ENCODE measurements around the gene KRT79. TPM values are rescaled to one million over a fixed set of nuclear protein-coding genes. Genes with fewer than 3 reads are reported as not detected.
A peak's percentile ranks its signal among the peaks of the same experiment; 100 is the strongest.
"Not testable (repeated sequence)": the region's sequence is repeated elsewhere in the genome, so short reads cannot be mapped to it uniquely, and the experiment has no call there.

Gene KRT79
- total RNA-seq, 1 experiment from 2014 or later: not detected

- DNase-seq (ENCODE audit: low spot score): no peak
Observed at GRCh38 chr12:52806821-52807543, 27.1 kb downstream of the KRT79 start.

DNA sequence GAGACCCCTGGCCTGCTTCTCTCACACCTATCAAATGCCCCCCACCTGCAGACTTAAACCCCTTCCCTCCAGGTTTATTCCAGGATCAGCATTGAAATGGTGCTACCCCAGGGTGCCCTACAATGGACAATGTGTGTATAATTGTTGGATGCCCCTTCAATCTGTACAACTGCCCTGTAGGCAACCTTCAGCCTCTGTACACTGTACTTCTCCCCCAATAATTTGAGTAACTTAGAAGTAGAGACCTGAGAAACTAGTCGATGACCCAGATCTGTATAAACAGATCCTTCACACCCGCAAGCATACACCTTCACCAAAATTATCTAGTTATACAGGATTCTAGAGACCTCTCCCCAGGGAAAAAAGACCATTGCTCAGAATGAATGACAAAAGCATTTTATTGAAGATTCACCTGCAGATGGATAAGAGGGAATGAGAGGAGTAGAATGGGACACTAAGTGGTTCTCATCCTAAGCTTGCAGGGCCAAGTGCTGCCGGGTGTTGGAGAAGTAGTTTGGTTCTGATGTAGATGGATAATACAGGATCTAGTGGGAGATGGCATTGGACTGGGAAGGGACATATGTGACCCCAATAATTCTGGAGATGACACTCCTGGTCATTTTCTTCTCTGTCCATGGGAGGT, 27.8 kb downstream of the KRT79 start:
- DNase-seq (ENCODE audit: low spot score): no peak

GRCh38 chr12:52805739-52806138, 28.4 kb downstream of the KRT79 start:
- DNase-seq (ENCODE audit: low spot score): no peak

DNA sequence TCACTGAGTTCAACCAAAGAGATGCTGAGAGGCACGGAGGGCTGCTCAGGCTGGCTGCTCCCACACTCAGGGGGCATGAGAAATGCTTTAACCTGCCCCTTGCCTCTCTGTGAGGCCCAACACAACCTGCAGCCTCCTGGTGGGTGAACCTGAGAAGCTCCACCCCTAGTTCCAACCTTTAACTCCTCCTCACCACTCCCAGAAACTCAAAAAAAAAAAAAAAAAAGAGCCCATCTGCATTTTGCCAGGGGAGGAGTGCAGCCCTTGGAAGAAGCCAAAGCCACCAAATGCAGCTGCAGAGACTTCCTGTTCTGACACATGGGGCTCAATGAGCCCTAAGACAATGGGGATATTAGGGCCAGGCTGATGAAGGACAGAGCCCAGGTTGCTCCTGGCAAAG, 29.1 kb downstream of the KRT79 start:
- DNase-seq (ENCODE audit: low spot score): no peak

DNA sequence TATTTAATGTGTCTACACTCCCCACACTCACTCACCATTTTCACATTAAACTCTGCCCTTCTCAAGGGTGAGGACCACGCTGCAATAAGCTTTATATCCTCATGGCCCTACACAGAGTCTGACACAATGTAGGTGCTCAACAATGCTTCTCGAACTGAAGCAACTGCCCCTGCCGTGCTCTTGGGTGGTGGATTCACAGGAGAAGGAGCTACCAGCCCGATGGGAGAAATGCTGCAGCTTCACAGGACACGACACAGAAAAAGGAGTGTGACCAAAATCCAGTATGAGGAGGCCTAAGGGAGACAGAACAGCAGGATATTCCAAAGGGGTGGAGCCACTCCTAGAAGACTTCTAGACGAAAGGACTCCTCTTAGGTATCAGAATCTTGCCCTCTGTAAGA, 31.7 kb downstream of the KRT79 start:
- DNase-seq (ENCODE audit: low spot score): no peak

- DNase-seq (ENCODE audit: low spot score): no peak
Observed at GRCh38 chr12:52801773-52802172, 32.3 kb downstream of the KRT79 start.

DNA sequence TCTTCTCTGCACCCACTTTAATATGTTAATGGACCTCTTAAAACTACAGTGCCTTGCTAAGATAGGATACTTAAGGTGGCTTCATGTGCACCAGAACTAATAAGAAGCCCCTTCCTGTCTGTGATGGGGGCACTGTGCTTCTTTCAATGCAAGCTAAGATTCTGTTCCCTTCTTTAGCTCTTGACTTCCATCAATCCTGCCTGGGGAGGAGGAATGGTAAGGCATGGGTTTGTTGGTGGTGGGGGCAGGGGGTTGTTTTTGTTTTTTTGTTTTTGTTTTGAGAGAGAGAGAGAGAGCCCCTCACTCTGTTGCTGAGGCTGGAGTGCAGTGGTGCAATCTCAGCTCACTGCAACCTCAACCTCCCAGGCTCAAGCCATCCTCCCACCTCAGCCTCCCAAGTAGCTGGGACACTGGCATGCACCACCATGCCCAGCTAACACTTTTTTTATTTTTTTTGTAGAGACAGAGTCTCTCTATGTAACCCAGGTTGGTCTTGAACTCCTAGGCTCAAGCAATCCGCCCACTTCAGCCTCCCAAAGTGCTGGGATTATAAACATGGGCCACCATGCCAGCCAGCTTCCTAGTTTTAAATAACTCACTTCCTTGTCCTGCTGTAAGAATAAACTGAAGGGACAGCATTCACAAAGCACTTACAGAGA, 33.7 kb downstream of the KRT79 start:
- no peak for DNase-seq (ENCODE audit: low spot score)

GRCh38 chr12:52799505-52800211, 34.5 kb downstream of the KRT79 start:
- DNase-seq (ENCODE audit: low spot score): no peak

- peak; percentile 23 for DNase-seq (ENCODE audit: low spot score)
Observed at GRCh38 chr12:52798671-52799504, 35.2 kb downstream of the KRT79 start.

GRCh38 chr12:52798003-52798670, 36.0 kb downstream of the KRT79 start:
- DNase-seq (ENCODE audit: low spot score): no peak

DNA sequence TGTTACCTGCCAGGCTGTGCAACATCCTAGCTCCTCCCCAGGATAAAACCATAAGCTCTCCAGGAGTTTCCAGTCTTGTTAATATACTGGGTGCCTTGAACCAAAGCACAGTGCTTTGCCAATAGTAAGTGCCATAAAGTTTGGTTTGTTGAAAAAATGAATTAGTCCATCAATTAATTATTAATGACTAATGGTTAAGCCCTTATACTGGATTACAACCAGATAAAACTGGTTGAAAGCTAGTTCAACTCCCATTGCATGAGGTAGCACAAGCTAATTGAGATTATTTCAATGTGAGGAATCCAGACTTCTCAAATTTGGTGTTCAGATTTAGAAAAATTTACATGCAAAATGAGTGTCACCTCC, 36.6 kb downstream of the KRT79 start:
- no peak for DNase-seq (ENCODE audit: low spot score)

DNA sequence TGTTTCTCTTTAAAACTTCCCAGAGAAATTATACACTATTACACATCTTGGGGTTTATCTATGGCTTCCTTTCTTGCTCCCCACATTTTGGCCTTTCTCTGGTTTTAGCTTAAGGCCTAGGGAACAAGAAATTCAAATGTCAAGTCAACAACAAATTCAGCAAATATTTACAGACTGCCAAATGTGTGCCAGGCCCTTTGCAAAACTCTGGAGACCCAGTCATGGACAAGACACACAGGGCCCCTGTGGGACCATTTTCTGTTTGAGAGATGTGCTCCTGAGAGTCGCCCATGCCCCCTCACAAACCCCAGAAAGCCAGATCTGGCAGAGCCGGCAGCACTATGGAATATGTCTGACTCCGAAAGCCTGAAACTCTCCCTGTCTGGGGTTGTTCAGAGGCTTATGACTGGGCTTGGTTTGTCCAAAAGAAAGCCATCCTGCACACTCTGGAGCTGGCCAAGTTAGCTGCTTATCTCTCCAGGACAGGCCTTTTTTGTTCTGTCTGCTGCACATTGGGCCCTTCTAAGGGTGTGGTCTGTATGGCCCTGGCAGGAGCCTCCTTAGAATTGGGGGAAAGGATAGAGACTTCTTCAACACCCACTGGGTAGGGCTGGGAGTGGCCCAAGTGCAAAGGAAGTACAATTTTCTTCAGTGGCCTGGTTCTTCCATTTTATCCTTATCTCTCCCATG, 37.1 kb downstream of the KRT79 start:
- no peak for DNase-seq (ENCODE audit: low spot score)

GRCh38 chr12:52796429-52796794, 37.7 kb downstream of the KRT79 start:
- no peak for DNase-seq (ENCODE audit: low spot score)

- no peak for DNase-seq (ENCODE audit: low spot score)
Observed at GRCh38 chr12:52795694-52796428, 38.2 kb downstream of the KRT79 start, which contains the start of gene KRT3. Gene KRT3, minus strand, starts transcription at chr12:52796117. Its CDS starts 75 bp downstream, at chr12:52796042.

GRCh38 chr12:52795332-52795674, 38.8 kb downstream of the KRT79 start:
- DNase-seq (ENCODE audit: low spot score): not testable (repeated sequence)

DNA sequence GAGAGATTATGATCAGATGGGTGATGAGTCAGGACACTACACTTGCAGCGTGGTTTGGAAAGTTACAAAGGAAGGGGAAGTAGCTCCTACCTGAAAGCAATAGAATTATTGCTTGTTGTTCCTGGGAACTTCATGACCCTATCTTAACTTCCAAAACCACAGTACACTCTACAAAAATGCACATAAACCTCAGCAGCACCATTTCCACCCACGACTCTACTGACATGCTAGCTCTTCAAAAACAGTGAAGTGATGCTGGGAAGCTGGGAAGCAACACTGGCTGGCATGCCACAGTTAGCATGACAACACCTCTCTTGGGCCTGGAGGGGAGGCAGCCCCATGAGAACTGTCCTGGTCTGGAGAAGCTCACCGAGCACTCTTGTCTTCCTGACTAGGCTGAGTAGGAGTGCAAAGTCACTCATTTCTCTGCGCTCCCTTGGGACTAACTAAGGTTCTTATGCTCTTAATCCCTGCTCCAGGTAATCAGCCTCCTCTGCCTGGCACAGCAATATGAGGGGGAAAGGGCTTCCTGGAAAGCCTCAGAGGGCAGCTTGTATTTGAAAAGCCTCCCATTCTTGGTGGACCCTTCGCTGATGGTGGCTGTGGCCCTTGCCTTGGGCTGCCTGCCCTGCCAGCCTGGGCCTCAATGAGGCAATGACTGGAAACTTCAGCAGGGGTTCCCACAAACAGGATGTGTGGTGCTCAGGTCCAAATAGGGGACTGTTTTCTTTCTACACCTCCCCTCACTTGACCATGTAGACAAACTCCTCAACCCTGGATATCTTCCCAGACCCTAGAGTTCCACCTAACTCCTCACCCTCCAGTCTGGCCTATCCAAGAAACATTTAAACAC, 39.4 kb downstream of the KRT79 start:
- no peak for DNase-seq (ENCODE audit: low spot score)

DNA sequence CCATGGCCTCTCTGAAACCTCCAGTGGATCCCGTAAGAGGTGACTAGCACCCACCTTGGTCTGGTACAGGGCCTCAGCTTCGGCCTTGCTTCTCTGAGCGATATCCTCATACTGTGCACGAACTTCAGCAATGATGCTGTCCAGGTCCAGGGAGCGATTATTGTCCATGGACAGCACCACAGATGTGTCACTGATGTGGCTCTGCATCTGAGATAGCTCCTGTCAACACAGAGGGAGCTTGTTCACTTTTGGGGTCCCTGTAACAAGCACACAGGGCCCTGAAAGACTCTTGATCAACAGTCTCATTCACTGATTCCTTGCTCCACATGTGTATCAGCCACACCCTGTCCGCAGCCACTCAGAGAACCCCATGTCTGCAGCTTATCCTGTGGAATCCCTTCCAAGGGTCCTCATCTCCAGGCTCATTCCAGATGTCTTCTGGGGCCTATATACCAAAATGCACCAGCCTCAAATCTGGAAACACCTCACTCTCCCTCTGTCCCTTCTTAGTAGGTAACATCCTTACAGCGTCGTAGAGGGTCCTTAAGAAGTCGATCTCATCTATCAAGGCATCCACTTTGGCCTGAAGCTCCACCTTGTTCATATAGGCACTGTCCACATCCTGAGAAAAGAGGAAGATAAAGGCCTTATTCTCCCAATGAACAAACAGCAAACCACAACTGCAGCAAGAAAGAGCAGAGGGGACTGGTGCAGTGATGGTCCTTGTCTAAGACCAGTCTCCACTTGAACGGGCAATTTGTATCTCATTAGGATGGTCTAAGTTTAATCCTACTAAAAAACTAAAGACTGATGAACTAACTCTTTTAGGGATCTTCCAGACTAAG, 41.7 kb downstream of the KRT79 start:
- no peak for DNase-seq (ENCODE audit: low spot score)
